Tibial nerve (tissue), 4 donors: ENCODE measurements around the gene PROM1.

Source experiments
- EP300 ChIP-seq, 2 donors: sonication (generic); formaldehyde crosslinking; IDR thresholded peaks; one replicate each; pipeline ENCODE4 v1.6.1; 2017; ENCODE audit warnings: antibody characterized with exemption in 2 of 2, mild to moderate bottlenecking in 1 of 2
- POLR2A ChIP-seq, 2 donors: fragments of 450-650 bp; IDR thresholded peaks; one replicate each; pipeline ENCODE4 v1.6.1; 2017; ENCODE audit warnings: antibody characterized with exemption in 2 of 2, mild to moderate bottlenecking in 2 of 2, moderate library complexity in 2 of 2
- TF ChIP-seq, protein P1 (sequence below), 5 experiments: fragments of 200-600 bp in 3 of 5; fragments of 450-650 bp in 2 of 5; sonication (generic) in 3 of 5; IDR thresholded peaks; one replicate each; pipeline ENCODE4 v1.5.1; 2016 to 2019; ENCODE audit warnings: antibody characterized with exemption in 5 of 5, mild to moderate bottlenecking in 3 of 5, moderate library complexity in 2 of 5

GRCh38 chr4:15963576-15963975 is 120.2 kb downstream of the PROM1 start:
- TF ChIP-seq, protein P1, sequence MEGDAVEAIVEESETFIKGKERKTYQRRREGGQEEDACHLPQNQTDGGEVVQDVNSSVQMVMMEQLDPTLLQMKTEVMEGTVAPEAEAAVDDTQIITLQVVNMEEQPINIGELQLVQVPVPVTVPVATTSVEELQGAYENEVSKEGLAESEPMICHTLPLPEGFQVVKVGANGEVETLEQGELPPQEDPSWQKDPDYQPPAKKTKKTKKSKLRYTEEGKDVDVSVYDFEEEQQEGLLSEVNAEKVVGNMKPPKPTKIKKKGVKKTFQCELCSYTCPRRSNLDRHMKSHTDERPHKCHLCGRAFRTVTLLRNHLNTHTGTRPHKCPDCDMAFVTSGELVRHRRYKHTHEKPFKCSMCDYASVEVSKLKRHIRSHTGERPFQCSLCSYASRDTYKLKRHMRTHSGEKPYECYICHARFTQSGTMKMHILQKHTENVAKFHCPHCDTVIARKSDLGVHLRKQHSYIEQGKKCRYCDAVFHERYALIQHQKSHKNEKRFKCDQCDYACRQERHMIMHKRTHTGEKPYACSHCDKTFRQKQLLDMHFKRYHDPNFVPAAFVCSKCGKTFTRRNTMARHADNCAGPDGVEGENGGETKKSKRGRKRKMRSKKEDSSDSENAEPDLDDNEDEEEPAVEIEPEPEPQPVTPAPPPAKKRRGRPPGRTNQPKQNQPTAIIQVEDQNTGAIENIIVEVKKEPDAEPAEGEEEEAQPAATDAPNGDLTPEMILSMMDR (IDR thresholded peaks at IDR 0.05): no peak
- TF ChIP-seq EP300 (IDR thresholded peaks at IDR 0.05) (no peak), POLR2A (IDR thresholded peaks at IDR 0.05) (no peak)
